NCI-H446 treated with DMSO at 0.1 percent for 48 hours (cell line): ENCODE results near the gene TMEM44.
"Not testable (repeated sequence)": the region's sequence is repeated elsewhere in the genome, so short reads cannot be mapped to it uniquely, and the experiment has no call there.

ENCODE experiments used
- DNase-seq: peaks from one replicate; lab custom pipeline; 2025; lab: John Stamatoyannopoulos, UW

The TMEM44 gene

GRCh38 chr3:194610689-194611088 lies 22.5 kb downstream of the TMEM44 start:
- no peak for DNase-seq

DNA sequence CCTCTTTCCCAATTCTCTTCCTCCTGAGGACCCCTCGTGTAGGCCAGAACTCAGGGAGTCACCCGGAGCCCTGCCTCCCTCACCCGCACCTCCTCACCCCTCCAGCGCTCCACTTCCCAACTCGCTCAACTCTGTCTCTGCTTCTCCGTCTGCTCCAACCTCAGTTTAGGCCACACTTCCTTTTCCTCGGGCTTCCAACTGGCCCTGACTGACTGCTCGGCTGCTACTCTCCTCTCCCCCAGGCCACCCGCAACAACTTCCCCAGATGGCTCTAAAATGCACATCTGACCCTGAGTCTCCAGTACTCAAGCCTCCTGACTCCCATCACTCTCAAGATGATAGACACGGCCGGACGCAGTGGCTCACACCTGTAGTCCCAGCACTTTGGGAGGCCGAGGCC lies 23.6 kb downstream of the TMEM44 start:
- DNase-seq, result no peak

GRCh38 chr3:194608981-194609380 lies 24.2 kb downstream of the TMEM44 start:
- DNase-seq, result no peak

DNA sequence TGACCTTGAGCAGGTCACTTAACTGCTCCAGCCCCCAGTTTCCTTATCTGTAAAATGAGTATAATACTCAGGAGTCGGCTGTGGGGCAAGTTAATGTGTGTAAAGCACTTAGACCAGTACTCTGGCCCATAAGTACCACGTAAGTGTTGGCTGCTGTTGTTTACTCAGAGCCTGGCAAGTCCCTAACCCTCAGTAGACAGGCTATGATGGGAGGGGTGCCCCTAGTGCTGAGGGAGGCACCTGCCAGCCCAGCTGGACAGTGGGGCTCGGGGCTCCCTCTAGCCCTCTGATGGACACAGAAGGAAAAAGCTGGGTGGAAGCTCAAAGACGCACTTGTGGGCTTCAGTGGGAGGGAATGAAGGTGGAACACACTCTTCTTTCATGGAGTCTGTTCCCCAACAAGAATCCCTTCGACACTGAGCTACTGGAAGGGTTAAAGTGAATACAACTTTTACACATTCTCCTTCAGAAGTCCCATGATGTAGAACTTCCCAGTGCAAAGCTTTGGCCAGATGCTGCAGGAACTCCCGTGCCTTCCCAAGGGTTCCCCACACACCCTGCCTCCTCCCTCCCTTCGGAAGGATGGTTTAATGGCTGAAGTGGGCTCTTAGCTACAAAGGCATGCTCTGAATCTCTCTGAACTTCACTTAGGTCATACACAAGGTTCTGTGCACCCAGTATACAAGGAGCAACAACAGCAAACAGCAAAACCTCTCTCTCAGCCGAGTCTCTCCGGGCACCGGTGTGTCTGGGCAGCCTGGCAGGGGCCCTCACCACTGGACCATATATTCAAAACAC lies 25.4 kb downstream of the TMEM44 start:
- DNase-seq, result no peak

DNA sequence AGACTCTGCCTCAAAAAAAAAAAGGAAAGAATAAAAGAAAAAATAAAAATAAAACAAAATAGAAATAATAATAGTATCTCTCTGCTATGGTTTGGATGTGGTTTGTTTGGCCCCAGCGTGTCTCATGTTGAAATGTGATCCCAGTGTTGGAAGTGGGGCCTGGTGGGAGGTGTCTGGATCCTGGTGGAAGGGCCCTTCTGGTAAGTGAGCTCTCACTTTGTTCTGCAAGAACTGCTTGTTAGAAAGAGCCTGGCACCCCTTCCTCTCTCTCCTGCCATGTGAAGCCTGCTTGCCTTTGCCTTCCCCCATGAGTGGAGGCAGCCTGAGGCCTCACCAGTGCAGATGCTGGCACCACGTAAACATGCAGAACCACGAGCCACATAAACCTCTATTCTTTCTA lies 26.3 kb downstream of the TMEM44 start:
- no peak for DNase-seq

- no peak for DNase-seq
Observed at GRCh38 chr3:194606163-194606562, 27.1 kb downstream of the TMEM44 start.

- DNase-seq, result not testable (repeated sequence)
Observed at GRCh38 chr3:194605314-194605713, 27.9 kb downstream of the TMEM44 start.

DNA sequence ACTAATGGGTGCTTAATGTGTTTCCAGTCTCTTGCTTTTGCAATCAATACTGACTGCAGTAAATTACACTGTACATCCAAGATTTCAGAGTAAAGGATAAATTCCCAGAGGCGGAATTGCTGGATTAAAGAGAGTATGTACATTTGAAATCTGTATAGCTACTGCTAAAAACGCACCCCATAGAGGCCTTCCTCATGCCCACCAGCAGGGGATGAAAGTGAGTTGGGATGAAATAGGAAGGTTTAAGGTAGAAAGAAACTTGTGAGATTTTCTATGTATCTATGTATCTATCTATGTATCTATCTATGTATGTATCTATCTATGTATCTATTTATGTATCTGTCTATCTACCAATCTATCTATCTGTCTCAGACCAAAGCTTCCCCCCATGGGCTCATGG lies 28.4 kb downstream of the TMEM44 start:
- DNase-seq, result no peak

DNA sequence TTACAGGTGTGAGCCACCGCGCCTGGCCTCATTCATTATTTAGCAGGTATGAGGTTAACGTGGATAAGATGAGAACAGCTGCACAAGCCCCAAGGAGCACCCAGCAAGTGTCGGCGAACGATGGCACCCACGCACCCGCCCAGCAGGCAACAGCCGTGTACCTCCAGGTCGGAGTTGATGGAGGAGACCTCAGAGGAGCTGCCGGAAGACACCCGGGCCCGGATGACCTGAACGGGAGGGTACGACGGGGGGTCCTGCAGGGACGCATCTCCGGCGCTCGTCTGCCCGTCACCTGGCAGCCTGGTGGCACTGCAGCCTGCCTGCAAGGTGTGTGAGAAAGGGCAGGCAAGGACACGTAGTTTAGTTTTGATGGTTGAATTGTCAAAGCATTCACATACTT lies 29.1 kb downstream of the TMEM44 start:
- DNase-seq, result no peak

DNA sequence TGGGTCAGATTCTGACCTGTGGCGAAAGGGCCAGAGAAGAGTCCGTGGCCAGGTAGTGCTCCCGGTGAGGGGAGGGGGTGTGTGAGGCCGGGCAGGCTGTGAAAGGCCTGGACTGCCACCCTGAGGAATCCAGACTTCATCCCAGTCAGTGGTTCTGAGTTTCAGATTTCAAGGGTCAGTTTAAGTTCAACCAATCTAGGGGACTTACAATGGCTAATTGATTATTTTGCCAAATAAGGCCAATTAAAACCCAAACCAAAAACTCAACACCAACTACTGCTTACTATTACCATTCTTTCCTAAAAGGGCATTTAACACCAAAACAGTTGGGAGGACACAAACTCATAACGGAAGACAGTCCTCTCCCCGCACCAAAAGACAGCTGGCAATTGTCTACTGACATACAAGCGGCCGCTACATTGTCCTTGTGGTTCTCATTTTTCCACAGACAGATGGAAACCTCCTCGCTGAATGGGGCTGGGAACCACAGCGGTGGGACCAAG lies 30.5 kb downstream of the TMEM44 start:
- DNase-seq, result no peak

- no peak for DNase-seq
Observed at GRCh38 chr3:194598771-194599557, 34.3 kb downstream of the TMEM44 start.

DNA sequence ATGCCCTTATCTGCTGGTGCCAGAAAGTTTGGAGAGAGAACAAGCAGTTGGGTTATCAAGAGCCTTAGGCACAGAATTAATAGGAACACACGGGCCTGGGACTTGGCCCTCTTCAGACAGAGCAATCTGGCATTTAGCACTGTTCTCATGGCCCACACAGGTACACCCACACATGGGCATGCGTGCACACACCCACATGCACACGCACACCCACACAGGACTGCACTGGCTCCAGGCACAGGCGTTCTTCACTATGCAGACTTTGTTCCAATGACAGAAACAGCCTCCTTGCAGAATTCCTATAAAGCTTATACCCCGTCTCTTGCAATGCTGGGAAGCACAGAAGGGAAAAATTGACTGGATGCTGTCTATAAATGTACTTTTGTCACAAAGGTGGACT lies 36.3 kb downstream of the TMEM44 start:
- no peak for DNase-seq

DNA sequence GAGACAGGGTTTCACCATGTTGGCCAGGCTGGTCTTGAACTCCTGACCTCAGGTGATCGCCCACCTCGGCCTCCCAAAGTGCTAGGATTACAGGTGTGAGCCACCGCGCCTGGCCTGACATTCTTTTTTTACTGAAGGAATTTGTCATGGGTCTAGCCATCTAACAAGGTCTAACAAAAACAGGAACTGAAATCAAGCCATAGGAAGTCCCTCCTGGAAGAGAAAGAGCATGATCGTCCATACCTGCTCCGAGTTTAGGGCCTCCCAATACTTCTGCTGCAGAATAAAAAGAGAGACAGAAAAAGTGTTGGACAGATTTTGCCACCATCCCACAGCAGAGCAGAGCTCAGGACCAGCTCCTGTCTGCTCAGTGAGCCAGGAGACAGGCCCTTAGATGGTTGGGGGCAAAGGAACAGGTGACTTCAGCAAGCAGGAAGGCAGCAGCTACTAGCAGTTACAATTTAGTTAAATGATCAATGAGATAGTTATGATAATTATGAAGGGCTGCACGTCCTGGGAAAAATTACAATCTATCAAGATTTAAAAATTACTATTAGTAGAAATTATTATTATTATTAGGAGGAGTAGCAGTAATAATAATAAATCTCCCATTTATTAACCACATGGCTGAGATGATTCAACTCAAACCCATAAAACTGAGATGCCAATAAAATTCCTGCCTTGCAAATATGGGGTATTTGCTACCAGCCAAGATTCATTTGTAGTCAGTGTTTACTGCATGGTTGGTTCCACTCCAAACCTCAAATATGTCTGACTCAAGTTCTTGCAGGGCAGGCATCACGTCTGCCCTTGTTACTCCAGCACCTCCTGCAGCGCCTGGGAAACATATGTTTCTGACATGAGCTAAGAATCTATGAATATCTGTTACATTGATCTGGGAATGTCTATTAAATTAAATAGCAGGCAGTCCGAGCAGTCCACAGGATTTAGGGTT lies 40.1 kb downstream of the TMEM44 start:
- peak; percentile 32 for DNase-seq

DNA sequence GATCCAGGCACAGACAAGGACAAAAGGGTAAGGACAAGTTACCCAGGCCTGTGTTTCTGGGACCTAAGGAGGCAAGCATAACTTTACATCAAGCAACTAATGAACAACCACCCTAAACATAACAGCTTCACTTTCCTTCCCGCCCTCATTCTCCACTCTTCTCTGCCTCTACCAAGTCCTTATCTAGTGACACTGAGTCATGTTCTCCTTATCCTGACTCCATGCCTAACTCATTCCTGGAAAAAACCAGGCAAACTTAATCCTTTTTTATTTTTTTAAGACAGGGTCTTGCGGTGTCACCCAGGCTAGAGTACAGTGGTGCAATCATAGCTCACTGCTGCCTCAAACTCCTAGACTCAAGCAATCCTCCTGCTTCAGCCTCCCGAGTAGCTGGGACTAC lies 44.5 kb downstream of the TMEM44 start:
- DNase-seq, result no peak

DNA sequence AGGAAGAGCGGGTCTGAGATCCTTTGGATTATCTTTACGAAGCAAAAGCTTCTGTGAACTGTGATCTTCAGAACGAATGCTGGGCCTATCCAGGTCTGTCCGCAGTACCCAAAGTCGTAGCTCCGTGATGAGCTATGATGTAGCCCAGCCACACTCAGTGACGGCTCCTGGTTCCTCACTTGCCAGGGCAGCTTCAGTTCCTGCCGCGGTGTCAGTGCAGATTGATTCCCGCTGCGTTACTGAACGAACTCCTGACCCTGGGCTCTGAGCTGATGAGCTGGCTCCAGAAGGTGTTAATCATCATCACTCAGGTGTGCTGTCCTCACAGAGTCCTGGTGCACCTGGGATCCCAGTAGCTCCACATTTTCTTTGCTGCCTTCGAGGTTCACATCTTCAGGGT lies 45.0 kb downstream of the TMEM44 start:
- DNase-seq, result no peak

- no peak for DNase-seq
Observed at GRCh38 chr3:194587438-194587931, 45.7 kb downstream of the TMEM44 start.

GRCh38 chr3:194586836-194587235 lies 46.4 kb downstream of the TMEM44 start:
- DNase-seq, result no peak

- no peak for DNase-seq
Observed at GRCh38 chr3:194585880-194586281, 47.3 kb downstream of the TMEM44 start.

- no peak for DNase-seq
Observed at GRCh38 chr3:194584866-194585265, 48.4 kb downstream of the TMEM44 start.

GRCh38 chr3:194584320-194584776 lies 48.9 kb downstream of the TMEM44 start:
- no peak for DNase-seq

DNA sequence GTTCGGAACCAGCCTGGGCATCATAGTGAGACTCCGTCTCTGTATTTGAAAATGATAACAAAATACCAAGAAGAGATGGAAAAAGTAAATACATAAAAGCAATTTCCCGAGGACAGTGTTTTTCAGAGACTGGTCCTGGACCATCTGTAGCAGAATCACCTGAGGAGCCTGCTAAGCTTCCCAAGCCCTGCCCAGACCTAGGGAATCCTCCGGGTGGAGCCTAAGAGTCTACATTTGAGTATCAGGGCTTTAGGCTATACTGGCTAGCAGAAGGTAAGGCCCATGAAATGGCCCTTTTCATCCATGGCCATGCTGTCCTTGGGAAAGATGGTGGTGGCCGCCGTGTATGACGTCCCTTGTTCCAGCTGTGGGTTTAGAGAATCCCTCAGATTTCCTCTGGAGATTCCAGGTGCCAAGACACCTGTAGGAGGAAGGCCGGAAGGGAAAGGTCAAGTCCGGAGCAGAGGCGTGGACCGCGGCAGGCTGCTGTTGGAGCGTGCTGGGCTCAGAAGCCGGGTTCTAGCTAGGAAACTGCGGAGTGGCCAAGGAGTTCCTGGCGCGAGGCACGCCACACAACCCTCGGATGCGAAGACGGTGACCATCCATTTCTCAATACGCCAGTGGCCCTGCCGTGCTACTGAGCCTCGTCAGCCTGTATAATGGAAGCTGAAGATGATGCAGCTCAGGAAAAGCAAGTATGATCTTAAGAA lies 50.9 kb downstream of the TMEM44 start:
- DNase-seq, result no peak
